NCI-H82 treated with DMSO at 0.1 percent for 48 hours (cell line): ENCODE measurements around the gene PIK3CB.
"Not testable (repeated sequence)": the region's sequence is repeated elsewhere in the genome, so short reads cannot be mapped to it uniquely, and the experiment has no call there.

Source experiments
- DNase-seq: peaks from one replicate; lab custom pipeline; 2025; ENCODE audit not compliant: unreplicated experiment; lab: John Stamatoyannopoulos, UW

PIK3CB gene

DNA sequence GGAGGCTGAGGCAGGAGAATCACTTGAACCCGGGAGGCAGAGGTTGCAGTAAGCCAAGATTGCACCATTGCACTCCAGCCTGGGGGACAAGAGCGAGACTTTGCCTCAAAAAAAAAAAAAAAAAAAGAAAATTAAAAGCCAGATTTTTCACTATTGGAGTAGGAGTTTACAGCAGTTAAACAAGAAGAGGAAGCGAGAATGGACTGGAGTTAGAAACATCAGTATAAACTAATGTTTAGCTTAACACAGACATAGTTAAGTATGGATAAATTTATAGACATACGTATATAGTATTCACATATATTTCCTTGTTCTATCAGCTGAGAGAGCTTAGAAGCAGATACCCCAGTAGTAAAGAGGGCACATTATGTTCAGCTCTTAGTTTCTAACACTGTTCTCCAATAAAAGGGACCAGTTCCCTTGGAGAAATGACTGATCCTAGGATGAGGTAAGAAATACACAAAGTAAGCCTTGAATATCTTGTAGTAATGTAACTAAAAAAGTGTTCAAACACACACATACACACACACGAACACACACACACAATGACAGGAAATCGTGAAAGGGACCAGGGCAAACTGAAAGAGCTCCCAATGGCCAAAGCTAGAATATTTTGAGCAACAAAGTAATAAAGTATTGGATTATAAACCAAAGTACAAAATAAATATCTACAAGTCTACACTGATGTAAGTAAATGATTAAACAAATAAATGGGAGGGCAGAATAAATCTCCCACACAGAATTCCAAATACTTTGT, 25.1 kb downstream of the PIK3CB start:
- no peak for DNase-seq

DNA sequence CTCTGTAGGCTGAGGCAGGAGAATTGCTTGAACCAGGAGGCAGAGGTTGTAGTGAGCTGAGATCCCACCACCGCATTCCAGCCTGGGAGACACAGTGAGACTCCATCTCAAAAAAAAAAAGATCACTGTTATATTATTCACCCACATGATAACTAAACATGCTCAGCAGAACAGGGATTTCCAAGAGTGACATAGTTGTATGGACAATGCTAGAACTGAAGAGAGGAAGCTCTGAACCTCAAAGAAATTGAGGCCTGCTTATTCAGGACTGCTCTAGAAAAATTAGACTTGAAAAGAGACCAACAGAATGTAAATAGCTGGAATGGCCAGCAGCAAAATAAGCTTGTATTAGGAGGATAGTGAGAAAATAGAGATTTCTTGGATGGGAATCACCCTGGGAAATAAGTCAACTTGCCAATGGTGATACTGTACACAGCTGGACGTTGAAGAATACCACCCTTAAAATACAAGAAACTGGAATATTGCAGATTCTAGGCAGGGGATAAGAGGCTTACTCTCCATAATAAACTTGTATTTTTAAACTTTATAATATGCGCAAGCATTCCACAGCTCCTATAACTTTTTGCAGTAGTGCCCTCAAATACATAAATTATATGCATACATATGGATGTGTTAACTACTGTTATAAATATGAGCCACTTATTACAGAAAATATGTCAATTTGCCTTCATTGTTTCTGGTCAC, 28.2 kb downstream of the PIK3CB start:
- no peak for DNase-seq

GRCh38 chr3:138803006-138803653, 31.6 kb downstream of the PIK3CB start:
- no peak for DNase-seq

- not testable (repeated sequence) for DNase-seq
Measured at GRCh38 chr3:138802223-138802622, 32.5 kb downstream of the PIK3CB start.

GRCh38 chr3:138801792-138802191, 32.9 kb downstream of the PIK3CB start:
- DNase-seq, result no peak

DNA sequence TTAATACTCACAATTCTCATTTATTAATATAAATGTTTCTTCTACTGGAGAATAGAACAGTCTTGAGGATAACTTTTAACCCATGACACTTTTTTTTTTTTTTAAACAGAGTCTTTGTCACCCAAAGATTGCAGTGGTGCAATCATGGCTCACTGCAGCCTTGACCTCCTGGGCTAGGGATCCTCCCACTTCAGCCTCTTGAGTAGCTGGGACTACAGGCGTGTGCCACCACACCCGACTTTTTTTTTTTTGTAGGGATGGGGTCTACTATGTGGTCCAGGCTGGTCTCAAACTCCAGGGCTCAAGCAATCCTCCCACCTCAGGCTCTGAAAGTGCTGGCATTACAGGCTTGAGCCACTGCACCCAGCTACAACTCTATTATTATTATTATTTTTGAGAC, 34.5 kb downstream of the PIK3CB start:
- no peak for DNase-seq

DNA sequence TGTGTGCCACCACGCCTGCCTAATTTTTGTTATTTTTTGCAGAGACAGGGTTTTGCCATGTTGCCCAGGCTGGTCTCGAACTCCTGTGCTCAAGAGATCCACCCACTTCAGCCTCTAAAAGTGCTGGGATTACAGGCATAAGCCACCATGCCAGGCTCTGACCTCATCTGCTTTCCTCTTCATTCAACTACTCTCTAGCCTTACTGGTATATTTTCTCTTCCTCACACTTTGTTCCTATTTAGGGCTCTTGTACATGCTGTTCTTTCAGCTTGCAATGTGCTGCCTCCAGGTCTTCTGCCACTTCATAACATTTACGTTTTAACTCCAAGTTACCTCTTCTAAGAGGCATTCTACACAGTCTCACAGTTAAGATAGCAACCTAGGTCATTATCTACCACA, 34.9 kb downstream of the PIK3CB start:
- DNase-seq, result no peak

DNA sequence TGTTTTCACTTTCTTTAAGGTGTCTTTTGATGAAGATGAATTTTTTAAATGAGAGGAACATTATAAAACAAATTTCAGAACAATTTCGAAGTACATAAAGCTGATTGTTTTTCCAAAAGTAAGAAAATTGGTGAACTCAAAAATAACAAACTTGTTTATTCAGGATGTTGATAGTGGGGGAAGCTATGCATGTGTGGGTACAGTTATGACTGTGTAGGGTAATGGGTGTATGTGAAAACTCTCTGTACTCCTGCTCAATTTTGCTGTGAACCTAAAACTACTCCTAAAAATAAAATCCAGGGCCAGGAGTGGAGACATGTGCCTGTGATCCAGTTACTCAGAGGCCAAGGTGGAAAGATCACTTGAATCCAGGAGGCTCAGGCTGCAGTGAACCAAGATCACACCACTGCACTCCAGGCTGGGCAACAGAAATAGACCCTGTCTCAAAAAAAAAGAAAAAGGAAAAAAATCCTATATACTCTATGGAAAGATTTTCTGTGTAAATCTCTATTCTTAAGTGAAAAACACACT, 37.2 kb downstream of the PIK3CB start:
- DNase-seq, result no peak

- no peak for DNase-seq
Measured at GRCh38 chr3:138796761-138797160, 38.0 kb downstream of the PIK3CB start.

DNA sequence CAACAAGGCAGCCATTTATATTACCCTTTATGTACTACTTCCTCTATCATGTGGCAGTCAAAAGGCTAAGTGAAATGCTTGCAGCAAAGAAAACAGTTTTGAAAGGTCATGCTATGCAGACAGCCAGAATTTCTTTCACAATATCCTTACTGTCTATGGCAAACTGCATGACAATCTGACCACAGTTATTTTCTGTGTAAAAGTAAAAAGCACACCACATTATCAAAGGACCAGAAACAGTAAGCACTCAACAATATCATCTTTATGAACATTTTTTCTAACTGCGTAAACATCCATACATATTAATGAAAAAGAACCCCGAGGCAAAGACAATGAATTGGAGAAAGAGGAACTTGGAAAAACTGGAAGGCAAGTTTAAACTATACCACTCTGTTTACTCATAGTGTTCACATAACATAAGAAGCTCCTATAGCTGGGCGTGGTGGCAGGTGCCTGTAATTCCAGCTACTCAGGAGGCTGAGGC, 47.9 kb downstream of the PIK3CB start:
- DNase-seq, result no peak

- DNase-seq, result no peak
Measured at GRCh38 chr3:138785951-138786350, 48.8 kb downstream of the PIK3CB start.

- DNase-seq, result peak; percentile 8
Measured at GRCh38 chr3:138785362-138785857, 49.3 kb downstream of the PIK3CB start.

DNA sequence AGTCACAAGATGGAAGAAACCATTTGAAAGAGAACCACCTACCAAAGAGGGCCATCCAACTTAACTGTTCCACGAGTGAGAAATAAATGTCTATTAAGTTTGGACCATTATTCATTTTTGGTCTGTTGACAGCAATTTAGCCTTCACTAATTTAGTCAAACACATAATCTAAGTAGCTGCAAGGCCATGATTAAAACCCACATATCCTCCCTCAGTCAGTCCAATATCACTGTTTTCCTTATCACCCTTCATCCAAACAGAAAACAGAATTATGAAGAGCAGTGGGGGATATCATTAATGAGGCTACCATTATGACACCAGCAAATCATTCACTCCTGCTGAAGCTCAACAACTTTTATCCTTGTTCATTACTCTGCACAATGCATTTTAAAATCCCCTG, 52.0 kb downstream of the PIK3CB start:
- no peak for DNase-seq

GRCh38 chr3:138781012-138781470, 53.7 kb downstream of the PIK3CB start:
- DNase-seq, result no peak

GRCh38 chr3:138778643-138779042, 56.1 kb downstream of the PIK3CB start:
- DNase-seq, result no peak

DNA sequence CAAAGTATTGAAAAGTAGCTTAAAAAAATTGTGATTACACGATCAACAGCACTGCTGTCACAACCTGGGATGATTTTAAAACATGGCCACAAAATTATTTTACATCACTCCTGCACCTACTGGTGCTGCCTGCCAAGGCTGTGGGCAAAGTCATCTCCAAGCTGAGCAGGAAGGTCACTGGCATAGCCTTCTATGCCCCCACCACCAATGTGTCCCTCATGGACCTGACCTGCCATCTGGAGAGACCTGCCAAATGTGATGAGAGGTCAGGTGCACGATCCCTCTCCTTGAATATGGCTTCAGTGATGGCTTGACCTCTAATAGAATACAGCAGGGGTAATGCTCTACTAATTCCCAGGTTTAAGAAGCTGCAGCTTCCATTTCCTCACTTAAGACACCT, 57.8 kb downstream of the PIK3CB start:
- DNase-seq, result no peak

DNA sequence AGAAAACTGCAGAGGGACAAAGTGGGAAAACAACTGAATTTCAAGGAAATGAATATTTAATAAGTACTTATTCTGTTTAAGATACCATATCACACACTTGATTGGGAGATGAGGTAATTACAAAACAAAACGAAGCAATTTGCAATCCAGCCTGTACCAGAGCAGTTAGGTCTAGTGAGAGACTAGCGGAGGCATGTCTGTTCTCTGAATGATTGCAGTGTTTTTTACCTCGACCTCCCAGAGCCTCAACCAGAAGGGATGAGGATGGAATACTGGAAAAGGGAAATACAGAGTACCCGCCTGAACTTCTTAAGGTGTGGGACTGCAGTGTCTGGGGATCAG, 59.5 kb downstream of the PIK3CB start:
- no peak for DNase-seq

DNA sequence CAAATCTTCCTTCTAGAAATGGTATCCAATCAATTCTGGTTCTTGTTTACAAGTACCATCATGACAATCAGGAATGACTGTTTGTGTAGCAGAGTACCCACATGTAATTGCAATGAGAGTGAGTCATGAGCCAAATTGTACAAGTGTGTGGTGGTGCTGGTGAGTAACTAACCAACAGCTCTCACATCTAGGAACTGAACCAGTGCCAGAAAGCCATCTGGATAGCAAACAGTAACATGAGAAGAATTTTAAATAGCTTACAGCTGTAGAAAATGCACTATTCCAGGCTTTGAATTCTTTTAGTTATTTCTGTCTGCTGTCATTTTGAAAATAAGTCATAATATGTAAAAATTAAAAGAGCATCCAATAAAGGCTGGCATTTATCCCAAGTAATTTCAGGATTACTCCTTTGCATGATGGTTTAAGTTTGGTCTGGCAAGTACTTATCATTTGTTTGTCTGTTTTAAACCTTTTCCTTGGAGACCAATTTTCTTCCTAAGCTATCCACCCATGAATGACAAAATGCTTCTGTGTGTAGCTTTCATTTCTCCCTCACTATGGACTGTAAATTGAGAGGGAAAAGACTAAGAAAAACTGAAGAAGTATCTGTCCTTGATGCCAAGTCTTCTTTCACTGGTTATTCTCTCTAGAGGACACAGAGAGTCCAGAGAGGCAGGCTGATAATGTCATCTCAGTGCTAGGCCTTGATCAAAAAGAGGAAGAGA, 60.0 kb downstream of the PIK3CB start:
- no peak for DNase-seq

GRCh38 chr3:138771585-138771984, 63.1 kb downstream of the PIK3CB start:
- no peak for DNase-seq

- DNase-seq, result no peak
Measured at GRCh38 chr3:138769616-138770015, 65.1 kb downstream of the PIK3CB start.

DNA sequence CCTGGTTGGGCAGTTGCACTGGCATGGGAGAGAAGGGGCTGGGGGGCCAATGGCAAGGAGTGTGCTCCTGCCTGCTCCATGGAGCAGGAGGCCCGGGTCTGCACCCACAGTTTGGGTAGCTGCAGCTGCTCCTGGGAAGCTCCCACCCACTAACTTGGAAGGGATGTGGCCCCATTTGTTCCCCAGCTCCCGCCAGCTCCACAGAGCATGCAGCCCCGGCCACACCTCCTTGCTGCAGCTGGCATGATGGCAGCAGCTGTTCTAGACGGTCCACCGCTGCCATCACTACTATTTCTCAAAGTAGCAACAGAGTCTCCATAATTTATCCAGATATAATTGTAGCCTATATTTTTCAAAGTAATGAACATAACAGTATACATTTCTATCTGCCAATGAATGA, 65.8 kb downstream of the PIK3CB start:
- DNase-seq, result no peak
